ENCODE data around the gene OR4D1.

DNA sequence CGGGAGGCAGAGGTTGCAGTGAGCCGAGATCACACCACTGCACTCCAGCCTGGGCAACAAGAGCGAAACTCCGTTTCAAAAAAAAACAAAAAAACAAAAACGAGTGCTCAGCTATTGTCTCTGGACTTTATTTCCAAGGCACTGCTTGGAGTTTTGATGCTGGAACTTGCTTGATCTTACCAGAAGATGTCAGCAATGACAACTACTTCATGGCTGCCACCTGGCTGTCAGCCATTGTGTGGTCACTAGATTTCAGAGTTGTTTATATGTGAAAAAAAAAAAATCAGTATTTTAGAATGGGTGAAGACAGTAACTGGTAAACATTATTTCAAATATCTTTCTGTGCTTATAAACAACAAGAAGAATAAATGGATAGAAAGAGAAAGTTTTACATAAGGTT, 26.3 kb upstream of the OR4D1 start:
- TF ChIP-seq, protein P1, sequence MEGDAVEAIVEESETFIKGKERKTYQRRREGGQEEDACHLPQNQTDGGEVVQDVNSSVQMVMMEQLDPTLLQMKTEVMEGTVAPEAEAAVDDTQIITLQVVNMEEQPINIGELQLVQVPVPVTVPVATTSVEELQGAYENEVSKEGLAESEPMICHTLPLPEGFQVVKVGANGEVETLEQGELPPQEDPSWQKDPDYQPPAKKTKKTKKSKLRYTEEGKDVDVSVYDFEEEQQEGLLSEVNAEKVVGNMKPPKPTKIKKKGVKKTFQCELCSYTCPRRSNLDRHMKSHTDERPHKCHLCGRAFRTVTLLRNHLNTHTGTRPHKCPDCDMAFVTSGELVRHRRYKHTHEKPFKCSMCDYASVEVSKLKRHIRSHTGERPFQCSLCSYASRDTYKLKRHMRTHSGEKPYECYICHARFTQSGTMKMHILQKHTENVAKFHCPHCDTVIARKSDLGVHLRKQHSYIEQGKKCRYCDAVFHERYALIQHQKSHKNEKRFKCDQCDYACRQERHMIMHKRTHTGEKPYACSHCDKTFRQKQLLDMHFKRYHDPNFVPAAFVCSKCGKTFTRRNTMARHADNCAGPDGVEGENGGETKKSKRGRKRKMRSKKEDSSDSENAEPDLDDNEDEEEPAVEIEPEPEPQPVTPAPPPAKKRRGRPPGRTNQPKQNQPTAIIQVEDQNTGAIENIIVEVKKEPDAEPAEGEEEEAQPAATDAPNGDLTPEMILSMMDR (conservative IDR thresholded peaks at IDR 0.05 in 1 of 2, IDR thresholded peaks at IDR 0.05 in 1 of 2; ENCODE audit: low read depth in 1 of 2, low read length in 2 of 2): peak in 1 of 2 donors; percentile 26
- no peak for TF ChIP-seq EZH2 (IDR thresholded peaks at IDR 0.05; ENCODE audit: low read length, missing control alignments)

Measured in fibroblast of lung (primary cell).